AG08395 (cell line): ENCODE measurements around the gene GLB1L2.

ENCODE experiments used
- DNase-seq: peaks from one replicate; pipeline ENCODE4 v3.0.0; 2012; ENCODE audit warnings: mixed read lengths, low spot score

The GLB1L2 gene

DNA sequence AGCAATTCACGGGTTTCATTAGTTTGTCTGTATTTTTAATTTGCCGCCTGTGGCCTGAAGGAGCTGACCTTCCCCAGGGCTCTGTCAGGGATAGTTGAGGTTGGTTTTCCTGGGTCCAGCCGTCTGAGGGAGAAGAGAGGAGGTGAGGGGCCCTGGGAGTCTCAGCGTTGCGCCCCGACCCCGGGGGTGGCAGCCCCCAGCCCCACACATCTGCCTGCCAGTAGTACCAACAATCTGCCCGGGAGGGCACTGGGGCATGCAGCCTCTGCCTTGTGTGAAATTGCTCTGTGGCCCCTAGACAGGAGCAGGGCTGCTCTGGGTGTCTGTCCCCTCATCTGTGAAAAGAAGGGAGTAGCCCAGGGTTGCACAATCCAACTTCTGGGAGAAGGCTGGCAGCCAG, 73.6 kb downstream of the GLB1L2 start:
- DNase-seq = no peak

GRCh38 chr11:134405841-134406240, 74.1 kb downstream of the GLB1L2 start:
- DNase-seq = no peak

DNA sequence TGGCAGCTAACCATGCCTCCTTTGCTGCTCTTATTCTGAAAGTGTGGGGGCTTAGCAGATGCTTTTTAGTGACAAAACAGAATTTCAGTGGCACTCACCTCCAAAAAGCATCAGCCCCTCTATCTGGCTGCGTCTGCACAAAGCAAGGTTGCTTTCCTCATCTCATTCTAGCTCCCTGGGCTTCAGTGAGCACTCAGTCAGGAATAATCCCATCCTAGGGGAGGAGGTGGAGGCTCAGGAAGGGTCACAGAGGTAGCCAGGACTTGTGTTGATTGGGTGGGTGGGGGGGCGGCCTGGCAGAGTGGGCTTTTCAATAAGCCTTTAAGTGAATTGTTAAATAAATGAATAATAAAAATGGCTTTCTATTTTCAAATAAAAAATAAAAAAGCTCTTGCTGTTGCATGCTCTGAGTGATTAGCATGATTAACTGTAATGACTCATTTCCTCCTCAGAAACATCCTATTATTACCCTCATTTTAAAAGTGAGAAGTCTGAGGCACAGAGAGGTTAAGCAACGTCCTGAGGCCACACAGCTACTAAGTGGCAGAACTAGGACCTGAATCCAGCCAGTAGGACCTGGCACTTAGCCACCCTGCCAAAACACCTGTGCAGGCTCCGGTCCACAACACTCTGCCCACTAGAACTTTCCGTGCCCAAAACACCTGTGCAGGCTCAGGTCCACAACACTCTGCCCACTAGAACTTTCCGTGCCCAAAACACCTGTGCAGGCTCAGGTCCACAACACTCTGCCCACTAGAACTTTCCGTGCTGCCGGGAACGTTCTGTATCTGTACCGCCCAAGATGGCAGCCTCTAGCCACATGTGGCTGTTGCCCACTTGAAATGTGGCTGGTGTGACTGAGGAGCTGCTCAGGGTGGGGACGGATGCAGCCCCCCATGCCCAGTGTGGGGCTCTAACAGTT, 74.7 kb downstream of the GLB1L2 start:
- no peak for DNase-seq

DNA sequence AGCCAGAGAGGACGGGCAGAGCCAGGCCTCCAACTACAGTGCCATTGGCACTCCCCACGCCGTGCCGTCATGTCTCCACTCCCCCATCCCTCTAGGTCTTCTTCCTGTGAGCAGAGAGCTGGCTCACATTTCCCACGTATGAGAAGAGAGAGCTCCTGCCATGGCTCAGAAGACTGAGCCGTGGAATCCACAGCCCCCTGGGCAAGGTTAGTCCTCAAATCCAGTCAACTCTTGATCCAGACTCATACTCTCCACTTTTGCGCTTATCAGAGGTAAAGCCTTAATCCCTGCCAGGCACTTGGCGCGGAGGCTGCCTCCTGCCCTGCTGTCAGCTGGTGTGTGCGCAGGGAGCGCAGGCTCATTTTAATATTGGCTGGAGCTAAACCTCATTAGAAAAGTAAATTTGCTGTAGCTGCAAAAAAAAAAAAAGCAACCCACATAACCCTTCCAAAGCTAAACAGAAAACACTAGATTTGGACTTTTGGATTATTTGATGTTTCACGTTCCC, 75.6 kb downstream of the GLB1L2 start:
- no peak for DNase-seq

GRCh38 chr11:134407923-134408322, 76.1 kb downstream of the GLB1L2 start:
- no peak for DNase-seq

DNA sequence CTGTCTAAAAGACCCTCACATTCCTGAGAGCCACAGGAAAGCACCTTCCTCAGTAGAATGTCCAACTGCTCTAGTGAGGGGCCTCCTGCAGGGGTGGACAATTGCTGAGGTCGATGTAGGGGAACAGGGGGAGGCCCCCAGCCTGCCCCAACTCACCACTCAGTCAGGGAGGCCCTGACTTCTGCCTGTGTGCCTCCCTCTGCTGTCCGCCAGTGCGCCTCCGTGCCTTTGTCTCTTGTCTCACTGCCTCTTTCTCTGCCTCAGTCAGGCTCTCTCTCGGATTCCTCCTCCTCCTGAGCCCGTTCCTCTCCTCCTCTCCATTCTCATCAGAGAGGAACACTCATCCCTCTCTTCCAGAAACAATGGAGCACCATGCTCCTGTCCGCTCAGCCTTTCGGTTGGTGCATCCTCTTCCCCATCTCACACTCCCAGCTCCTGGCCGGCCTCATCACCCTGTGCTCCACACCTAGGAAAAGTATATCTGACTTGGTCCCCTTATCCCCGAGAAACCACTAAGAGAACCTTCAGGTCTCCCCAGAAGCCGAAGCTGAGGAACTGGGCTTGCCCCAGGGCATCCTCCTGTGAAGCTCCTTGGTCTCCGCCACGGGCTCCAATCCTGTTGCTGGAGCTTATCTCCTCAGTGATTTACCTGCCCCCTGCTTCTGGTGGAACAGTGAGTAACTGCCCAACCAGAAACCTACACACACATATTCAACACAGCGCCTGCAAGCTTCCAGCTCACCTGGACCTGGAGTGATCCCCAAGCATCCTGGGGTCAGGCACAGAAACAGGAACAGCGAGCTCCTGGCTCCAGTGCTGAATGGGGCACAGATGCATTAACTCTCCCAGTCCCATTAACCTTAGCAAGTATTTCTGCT, 78.0 kb downstream of the GLB1L2 start:
- no peak for DNase-seq

DNA sequence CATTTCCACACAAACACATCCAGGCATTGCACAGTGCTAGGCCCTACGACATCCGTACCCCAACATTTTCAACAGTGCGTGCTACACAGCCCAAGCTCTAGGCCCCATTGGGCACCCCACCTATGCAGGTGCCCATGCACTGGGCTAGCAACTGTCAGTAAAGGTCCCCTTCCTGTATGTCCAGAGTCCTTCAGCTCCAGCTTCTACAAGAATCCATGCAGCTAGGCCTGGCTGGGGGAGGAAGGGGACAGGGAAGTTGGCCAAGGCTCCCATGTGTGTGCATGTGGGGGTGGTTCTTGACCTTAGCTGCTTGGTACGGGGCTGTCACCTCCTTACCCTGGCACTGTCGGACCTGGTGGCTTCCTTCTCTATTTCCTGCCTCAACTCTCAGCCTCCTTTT, 79.0 kb downstream of the GLB1L2 start:
- no peak for DNase-seq

GRCh38 chr11:134412203-134413042, 80.6 kb downstream of the GLB1L2 start, which contains the start of gene B3GAT1:
Gene B3GAT1 (minus strand): TSS chr11:134412242. CDS start chr11:134387659, 24,583 bp downstream.
- DNase-seq = no peak

- DNase-seq = no peak
Observed at GRCh38 chr11:134413043-134413825, 81.4 kb downstream of the GLB1L2 start.

DNA sequence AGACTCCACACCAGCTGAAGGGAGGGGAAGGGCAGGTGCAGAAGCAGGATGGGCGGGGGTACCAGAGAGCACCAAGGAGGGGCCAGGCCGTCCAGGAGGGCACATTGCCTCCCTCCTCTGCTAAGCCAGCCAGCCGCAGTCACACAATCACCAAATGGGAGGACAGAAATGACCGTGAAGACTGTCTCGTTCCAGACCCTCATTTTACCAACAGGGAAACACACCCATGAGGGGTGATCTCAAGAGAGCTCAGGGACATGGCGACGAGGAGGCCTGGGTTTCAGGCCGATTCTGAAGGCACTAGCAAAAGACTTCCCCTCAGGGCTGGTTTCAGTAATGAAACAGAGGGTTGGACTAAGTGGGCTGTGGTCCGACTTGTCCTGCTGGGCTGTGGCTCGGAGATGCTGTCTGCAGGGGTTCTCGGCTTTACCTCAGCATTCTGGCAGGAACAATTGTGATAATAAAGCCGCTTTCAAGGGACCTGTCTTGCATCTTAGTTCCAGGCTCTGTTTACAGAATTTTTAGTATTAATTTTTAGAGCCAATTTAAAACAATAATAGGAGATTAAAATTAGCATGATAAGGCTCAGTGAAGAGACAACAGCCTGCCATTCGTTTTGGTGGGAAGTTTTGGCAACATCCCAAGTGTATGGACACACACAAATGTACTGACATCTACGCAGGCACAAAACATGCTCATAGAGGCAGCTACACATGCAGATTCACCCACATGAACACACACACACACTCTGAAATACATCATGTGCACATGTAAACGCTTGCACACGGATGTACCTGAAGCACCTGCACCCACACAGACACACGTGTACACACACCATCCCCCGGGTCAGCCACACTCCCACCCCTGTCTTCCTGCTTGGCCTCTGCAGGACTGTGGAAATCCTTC, 82.3 kb downstream of the GLB1L2 start:
- DNase-seq = no peak

DNA sequence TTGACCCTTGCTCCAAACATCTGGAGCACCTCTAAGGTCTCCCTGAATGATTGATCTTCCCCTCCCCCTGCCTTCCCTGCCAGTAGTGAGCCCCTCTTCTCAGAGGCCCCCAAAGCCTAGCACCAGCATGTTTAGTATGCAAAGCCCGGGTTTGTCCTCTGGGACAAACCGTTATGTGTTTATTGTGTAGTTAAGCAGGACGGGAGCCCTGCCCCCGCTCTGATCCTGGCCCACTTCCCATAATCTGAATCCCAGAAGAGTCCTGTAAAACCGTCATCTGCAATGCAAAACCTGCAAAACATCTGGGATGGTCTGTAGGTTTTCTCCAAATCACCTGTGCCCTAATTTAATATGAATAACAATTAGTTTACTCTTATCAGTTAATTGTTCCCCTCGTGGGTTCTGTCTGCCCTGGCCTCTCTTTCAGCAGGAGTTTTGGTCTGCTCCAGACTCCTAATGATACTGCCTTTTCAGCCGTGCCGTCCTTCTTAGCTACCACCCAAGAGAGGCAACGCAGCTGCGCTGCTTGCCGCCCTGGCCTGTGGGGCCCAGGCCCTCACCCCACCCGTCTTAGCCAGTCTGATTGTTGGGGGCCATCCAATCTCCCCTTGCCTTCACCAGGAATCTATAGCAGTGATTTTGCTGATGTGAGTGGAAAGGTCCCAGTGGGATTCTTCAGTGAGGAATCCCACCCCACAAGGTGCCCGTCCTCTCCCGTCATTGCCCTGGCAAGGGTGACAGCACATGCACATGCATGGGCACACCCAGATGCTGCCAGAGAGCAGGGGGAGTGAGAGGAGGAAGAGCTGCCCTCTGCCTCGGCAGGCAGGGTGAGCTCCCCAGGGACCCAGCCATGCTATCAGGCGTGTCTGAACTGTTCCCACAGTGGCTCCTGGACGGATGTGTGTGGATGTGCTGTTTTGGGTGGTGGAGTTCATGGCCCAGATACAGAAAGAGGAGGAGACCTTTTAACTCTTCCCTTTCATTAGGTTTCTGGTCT, 83.3 kb downstream of the GLB1L2 start:
- DNase-seq = no peak

- no peak for DNase-seq
Observed at GRCh38 chr11:134416726-134417125, 84.9 kb downstream of the GLB1L2 start.

GRCh38 chr11:134417871-134418840, 86.4 kb downstream of the GLB1L2 start:
- DNase-seq = no peak

GRCh38 chr11:134423106-134423505, 91.3 kb downstream of the GLB1L2 start:
- DNase-seq = no peak

- no peak for DNase-seq
Observed at GRCh38 chr11:134425413-134425812, 93.6 kb downstream of the GLB1L2 start.
